CD4-positive, alpha-beta T cell treated with Interleukin-2 at 100 ng/mL for 4 hours (primary cell): ENCODE data around the gene HP1BP3.

Experiments used
- DNase-seq: peaks from one replicate; pipeline ENCODE4 v3.0.0-alpha.2; 2020; ENCODE audit warnings: low spot score

The HP1BP3 gene

GRCh38 chr1:20767271-20767670 lies 19.8 kb downstream of the HP1BP3 start:
- no peak for DNase-seq

GRCh38 chr1:20763417-20763816 lies 23.7 kb downstream of the HP1BP3 start:
- DNase-seq: no peak

- no peak for DNase-seq
Measured at GRCh38 chr1:20760322-20760721, 26.8 kb downstream of the HP1BP3 start.

GRCh38 chr1:20753589-20753988 lies 33.5 kb downstream of the HP1BP3 start:
- DNase-seq: no peak

GRCh38 chr1:20751462-20751990 lies 35.6 kb downstream of the HP1BP3 start:
- no peak for DNase-seq

GRCh38 chr1:20742671-20743070 lies 44.4 kb downstream of the HP1BP3 start:
- DNase-seq: no peak

- DNase-seq: no peak
Measured at GRCh38 chr1:20740781-20741180, 46.3 kb downstream of the HP1BP3 start.

- DNase-seq: no peak
Measured at GRCh38 chr1:20739225-20739624, 47.9 kb downstream of the HP1BP3 start.

GRCh38 chr1:20735581-20736111 lies 51.5 kb downstream of the HP1BP3 start:
- no peak for DNase-seq

GRCh38 chr1:20733360-20733975 lies 53.6 kb downstream of the HP1BP3 start:
- DNase-seq: no peak

GRCh38 chr1:20732588-20733359 lies 54.3 kb downstream of the HP1BP3 start, which contains the start of gene SH2D5:
SH2D5 (minus strand) TSS chr1:20732703; CDS start chr1:20728044, 4,659 bp downstream.
- DNase-seq: peak; percentile 79

- DNase-seq: peak; percentile 47
Measured at GRCh38 chr1:20732071-20732587, 55.0 kb downstream of the HP1BP3 start.

GRCh38 chr1:20731057-20731991 lies 55.8 kb downstream of the HP1BP3 start:
- DNase-seq: no peak

GRCh38 chr1:20730690-20731056 lies 56.4 kb downstream of the HP1BP3 start:
- no peak for DNase-seq

GRCh38 chr1:20729990-20730689 lies 57.0 kb downstream of the HP1BP3 start:
- DNase-seq: no peak

- no peak for DNase-seq
Measured at GRCh38 chr1:20729155-20729931, 57.8 kb downstream of the HP1BP3 start.

- no peak for DNase-seq
Measured at GRCh38 chr1:20728371-20729154, 58.5 kb downstream of the HP1BP3 start.

- DNase-seq: no peak
Measured at GRCh38 chr1:20727746-20728316, 59.3 kb downstream of the HP1BP3 start.
